Adrenal gland (tissue), 5 donors: ENCODE results near the gene SPG7.

Experiments
- CTCF ChIP-seq, 6 experiments: fragments of 450-650 bp in 4 of 6; fragments of 200-600 bp in 2 of 6; sonication (generic) in 1 of 6; IDR thresholded peaks; 1 replicate in 5 of 6; 2 replicates in 1 of 6; pipeline versions ENCODE4 v1.5.1 to v1.8.0; 2016 to 2021; ENCODE audit warnings: antibody characterized with exemption in 6 of 6, mild to moderate bottlenecking in 2 of 6, moderate library complexity in 1 of 6
- POLR2A ChIP-seq, 2 donors: fragments of 450-650 bp; IDR thresholded peaks; one replicate each; pipeline ENCODE4 v1.6.1; 2017; ENCODE audit warnings: antibody characterized with exemption in 2 of 2, mild to moderate bottlenecking in 2 of 2, moderate library complexity in 1 of 2
- donor health status: DM: no; HTN: no; CAD: no.

DNA sequence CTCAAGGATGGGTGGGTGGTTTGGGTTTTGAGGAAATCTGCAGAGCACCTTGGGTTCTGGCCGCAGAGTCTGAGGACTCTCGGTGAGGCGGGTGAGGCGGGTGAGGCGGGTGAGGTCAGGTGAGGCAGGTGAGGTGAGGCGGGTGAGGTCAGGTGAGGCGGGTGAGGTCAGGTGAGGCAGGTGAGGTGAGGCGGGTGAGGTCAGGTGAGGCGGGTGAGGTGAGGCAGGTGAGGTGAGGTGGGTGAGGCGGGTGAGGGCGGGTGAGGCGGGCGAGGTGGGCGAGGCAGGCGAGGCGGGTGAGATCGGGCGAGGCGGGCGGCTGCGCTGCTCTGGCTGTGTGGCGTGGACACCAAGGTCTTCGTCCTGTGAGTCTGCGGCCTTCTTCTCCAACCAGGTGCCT lies 28.2 kb downstream of the SPG7 start:
- no peak for TF ChIP-seq CTCF (IDR thresholded peaks at IDR 0.05)
- TF ChIP-seq POLR2A (IDR thresholded peaks at IDR 0.05): no peak
